H1 (cell line): ENCODE measurements around the gene DISP1. TPM values are rescaled to one million over a fixed set of nuclear protein-coding genes. Genes with fewer than 3 reads are reported as not detected.

ENCODE experiments used
- YY1 ChIP-seq: IDR thresholded peaks from 2 replicates; pipeline ENCODE4 v1.6.1; 2011; ENCODE audit warnings: low read depth, mild to moderate bottlenecking, low read length
- polyA plus RNA-seq, 7 experiments: library from polyadenylated mRNA; depleted of rRNA in 3 of 7; stranded (reverse) in 5 of 7; unstranded in 2 of 7; fragments of >200 nt in 5 of 7; fragments of 200-250 nt in 2 of 7; gene quantifications; 1 replicate in 5 of 7; 2 replicates in 1 of 7; 4 replicates in 1 of 7; pipeline versions ENCODE4 v1.2.1 to v1.2.3, GENCODE V29; 2011 to 2013; ENCODE audit warnings: missing spikeins in 2 of 7, mixed read lengths in 2 of 7
- total RNA-seq: library from RNA; stranded (reverse); fragmentation: NEBNext Ultra II Directional; extraction: Animal tissue kit (Norgen Biotek cat#: 25700); gene quantifications from 2 replicates; pipeline ENCODE4 v1.2.1, GENCODE V29; 2021
- TF ChIP-seq, protein P1 (sequence below): fragments of 300-600 bp; sonication (generic); IDR thresholded peaks from 2 replicates; pipeline ENCODE4 v1.7.1; 2012; ENCODE audit warnings: low read length, moderate library complexity, mild to moderate bottlenecking, inconsistent platforms; ENCODE audit not compliant: insufficient replicate concordance

DISP1 gene
- total and polyA plus RNA-seq, 2 of the 8 experiments (the other 6 are each of a cell fraction or from before 2014, with no cell fraction given), result 4.1 to 6.1 TPM

DNA sequence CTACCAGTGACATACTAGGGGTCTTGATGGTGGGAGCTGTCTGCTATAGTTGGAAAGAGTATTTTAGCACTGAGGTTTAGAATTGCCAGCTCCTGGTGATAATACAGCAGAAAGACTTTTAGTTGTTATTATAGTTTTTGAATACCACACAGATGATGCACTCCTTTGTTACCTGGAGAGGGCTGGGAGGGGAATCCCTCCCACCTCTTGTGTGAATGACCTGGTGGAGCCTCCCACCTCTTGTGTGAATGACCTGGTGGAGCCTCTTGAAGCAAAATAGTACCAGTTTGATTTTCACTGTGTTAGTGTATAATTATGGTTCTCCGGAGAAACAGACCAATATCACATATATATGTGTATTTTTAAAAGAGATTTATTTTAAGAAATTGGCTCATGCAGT lies 3.3 kb downstream of the DISP1 start (continued):
- TF ChIP-seq, protein P1, sequence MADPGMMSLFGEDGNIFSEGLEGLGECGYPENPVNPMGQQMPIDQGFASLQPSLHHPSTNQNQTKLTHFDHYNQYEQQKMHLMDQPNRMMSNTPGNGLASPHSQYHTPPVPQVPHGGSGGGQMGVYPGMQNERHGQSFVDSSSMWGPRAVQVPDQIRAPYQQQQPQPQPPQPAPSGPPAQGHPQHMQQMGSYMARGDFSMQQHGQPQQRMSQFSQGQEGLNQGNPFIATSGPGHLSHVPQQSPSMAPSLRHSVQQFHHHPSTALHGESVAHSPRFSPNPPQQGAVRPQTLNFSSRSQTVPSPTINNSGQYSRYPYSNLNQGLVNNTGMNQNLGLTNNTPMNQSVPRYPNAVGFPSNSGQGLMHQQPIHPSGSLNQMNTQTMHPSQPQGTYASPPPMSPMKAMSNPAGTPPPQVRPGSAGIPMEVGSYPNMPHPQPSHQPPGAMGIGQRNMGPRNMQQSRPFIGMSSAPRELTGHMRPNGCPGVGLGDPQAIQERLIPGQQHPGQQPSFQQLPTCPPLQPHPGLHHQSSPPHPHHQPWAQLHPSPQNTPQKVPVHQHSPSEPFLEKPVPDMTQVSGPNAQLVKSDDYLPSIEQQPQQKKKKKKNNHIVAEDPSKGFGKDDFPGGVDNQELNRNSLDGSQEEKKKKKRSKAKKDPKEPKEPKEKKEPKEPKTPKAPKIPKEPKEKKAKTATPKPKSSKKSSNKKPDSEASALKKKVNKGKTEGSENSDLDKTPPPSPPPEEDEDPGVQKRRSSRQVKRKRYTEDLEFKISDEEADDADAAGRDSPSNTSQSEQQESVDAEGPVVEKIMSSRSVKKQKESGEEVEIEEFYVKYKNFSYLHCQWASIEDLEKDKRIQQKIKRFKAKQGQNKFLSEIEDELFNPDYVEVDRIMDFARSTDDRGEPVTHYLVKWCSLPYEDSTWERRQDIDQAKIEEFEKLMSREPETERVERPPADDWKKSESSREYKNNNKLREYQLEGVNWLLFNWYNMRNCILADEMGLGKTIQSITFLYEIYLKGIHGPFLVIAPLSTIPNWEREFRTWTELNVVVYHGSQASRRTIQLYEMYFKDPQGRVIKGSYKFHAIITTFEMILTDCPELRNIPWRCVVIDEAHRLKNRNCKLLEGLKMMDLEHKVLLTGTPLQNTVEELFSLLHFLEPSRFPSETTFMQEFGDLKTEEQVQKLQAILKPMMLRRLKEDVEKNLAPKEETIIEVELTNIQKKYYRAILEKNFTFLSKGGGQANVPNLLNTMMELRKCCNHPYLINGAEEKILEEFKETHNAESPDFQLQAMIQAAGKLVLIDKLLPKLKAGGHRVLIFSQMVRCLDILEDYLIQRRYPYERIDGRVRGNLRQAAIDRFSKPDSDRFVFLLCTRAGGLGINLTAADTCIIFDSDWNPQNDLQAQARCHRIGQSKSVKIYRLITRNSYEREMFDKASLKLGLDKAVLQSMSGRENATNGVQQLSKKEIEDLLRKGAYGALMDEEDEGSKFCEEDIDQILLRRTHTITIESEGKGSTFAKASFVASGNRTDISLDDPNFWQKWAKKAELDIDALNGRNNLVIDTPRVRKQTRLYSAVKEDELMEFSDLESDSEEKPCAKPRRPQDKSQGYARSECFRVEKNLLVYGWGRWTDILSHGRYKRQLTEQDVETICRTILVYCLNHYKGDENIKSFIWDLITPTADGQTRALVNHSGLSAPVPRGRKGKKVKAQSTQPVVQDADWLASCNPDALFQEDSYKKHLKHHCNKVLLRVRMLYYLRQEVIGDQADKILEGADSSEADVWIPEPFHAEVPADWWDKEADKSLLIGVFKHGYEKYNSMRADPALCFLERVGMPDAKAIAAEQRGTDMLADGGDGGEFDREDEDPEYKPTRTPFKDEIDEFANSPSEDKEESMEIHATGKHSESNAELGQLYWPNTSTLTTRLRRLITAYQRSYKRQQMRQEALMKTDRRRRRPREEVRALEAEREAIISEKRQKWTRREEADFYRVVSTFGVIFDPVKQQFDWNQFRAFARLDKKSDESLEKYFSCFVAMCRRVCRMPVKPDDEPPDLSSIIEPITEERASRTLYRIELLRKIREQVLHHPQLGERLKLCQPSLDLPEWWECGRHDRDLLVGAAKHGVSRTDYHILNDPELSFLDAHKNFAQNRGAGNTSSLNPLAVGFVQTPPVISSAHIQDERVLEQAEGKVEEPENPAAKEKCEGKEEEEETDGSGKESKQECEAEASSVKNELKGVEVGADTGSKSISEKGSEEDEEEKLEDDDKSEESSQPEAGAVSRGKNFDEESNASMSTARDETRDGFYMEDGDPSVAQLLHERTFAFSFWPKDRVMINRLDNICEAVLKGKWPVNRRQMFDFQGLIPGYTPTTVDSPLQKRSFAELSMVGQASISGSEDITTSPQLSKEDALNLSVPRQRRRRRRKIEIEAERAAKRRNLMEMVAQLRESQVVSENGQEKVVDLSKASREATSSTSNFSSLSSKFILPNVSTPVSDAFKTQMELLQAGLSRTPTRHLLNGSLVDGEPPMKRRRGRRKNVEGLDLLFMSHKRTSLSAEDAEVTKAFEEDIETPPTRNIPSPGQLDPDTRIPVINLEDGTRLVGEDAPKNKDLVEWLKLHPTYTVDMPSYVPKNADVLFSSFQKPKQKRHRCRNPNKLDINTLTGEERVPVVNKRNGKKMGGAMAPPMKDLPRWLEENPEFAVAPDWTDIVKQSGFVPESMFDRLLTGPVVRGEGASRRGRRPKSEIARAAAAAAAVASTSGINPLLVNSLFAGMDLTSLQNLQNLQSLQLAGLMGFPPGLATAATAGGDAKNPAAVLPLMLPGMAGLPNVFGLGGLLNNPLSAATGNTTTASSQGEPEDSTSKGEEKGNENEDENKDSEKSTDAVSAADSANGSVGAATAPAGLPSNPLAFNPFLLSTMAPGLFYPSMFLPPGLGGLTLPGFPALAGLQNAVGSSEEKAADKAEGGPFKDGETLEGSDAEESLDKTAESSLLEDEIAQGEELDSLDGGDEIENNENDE, result no peak
- TF ChIP-seq YY1, result no peak
- TF ChIP-seq, all 59 proteins: peak for 0
